ENCODE data around the gene BAHCC1. TPM values are rescaled to one million over a fixed set of nuclear protein-coding genes. Genes with fewer than 3 reads are reported as not detected.

The BAHCC1 gene
- total RNA-seq, 6 donors from 2014 or later = 8.2 to 81.7 (median 21.0) TPM

DNA sequence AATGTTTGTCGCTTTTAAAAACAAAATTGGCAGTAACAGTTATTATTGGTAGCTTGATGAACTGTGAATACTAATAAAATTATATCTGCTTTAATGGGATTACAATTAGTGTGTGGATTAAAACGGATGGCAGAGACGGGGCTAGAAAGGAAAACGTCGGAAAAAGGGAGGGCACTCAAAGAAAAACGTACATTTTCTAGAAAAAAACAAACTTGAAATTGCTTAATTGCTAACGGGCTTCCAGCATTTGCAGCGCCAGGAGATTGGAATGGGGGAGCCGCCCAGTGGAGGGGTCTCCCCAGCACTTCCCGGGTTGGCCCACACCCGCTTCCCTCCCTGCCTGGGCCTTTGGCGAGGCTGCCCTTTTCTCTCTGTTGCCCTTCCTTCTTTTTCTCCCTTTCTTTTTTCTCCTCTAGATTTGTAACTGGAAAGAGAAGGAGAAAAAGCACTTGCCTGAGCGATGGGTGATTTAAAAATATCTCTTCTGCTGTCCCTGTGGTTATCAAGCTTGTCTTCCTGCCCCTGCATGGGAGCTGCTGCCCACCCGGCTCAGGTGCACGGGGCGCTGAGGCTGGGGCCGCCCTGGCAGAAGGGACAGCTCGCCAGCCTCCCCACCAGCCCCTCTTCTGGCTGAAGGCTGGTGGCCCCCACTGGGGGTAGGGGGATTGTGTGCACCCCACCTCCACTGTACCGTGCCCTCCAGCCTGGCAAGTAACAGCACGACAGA, 5.9 kb downstream of the BAHCC1 start:
- Histone ChIP-seq H3K36me3 (no peaks in the 10 kb centered on the region), H3K4me3 (peak overlapping the region in 2 of 4 donors; percentile 82 to 85), H3K4me1 (peaks cover 58 to 89% (median 67%) of the 10 kb centered on the region in 4 donors), H3K27me3 (peaks cover 0 to 4% (median 0%) of the 10 kb centered on the region in 4 donors), H3K9me3 (no peaks in the 10 kb centered on the region), H3K27ac (peak overlapping the region; percentile 93 to 99 (median 96))
- ATAC-seq (ENCODE audit: low FRiP score in 2 of 2) = peak in 1 of 2 donors; percentile 37
- WGBS, 2 donors = 35 to 38% methylated on average over 14 to 20 of the region's 20 CpGs
- TF ChIP-seq EP300 (IDR thresholded peaks at IDR 0.05) (no peak), POLR2A (IDR thresholded peaks at IDR 0.05) (no peak), POLR2AphosphoS5 (IDR thresholded peaks at IDR 0.05) (no peak)
- TF ChIP-seq, protein P1, sequence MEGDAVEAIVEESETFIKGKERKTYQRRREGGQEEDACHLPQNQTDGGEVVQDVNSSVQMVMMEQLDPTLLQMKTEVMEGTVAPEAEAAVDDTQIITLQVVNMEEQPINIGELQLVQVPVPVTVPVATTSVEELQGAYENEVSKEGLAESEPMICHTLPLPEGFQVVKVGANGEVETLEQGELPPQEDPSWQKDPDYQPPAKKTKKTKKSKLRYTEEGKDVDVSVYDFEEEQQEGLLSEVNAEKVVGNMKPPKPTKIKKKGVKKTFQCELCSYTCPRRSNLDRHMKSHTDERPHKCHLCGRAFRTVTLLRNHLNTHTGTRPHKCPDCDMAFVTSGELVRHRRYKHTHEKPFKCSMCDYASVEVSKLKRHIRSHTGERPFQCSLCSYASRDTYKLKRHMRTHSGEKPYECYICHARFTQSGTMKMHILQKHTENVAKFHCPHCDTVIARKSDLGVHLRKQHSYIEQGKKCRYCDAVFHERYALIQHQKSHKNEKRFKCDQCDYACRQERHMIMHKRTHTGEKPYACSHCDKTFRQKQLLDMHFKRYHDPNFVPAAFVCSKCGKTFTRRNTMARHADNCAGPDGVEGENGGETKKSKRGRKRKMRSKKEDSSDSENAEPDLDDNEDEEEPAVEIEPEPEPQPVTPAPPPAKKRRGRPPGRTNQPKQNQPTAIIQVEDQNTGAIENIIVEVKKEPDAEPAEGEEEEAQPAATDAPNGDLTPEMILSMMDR (IDR thresholded peaks at IDR 0.05) = no peak
- peak in 1 of 2 donors; percentile 78 for DNase-seq

DNA sequence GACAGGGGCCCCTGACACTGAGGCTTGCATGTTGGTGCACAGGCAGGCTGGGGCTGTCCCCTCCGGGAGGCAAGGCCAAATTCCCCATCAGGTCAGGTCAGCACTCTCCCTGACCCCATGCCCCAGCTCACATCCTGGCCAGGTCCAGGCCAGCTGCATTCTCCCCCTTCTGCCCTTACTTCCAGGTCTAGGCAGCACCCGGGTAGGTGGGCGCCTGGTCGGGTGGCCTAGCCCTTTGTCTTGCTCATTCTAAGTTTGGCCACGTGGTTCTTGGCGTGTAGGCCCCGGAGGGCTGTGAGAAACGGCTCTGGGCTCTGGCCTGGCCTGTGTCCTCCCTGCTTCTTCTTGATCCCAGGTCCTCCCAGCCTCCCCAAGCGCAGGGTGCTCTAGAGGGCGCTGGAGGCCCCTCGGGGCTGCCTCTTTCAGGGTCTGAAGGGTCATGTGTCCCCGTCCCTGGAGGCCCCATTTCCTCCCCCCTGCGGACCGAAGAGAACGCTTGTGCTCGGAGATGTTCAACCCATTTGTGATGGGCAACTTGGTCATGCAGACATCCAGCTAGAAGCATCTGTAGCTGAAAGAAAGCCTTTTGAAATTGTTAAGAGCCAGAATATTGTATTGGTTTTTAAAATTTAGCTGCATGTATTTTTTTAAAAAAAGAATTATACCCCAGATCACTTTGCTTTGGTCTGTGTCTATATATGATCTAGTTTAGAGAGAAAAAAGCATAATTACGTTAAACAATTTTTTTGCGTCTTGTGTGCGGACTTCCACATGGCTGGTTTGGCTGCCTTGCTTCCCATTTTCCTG, 6.7 kb downstream of the BAHCC1 start:
- DNase-seq = peak in 1 of 2 donors; percentile 77
- ATAC-seq (ENCODE audit: low FRiP score in 2 of 2) = no peak
- Histone ChIP-seq H3K27me3 (no peaks in the 10 kb centered on the region), H3K4me1 (peaks cover 60 to 81% (median 62%) of the 10 kb centered on the region in 4 donors), H3K9me3 (no peaks in the 10 kb centered on the region), H3K4me3 (peak overlapping the region in 1 of 4 donors; percentile 12), H3K36me3 (no peaks in the 10 kb centered on the region), H3K27ac (peak overlapping the region; percentile 93 to 99 (median 96))
- TF ChIP-seq EP300 (IDR thresholded peaks at IDR 0.05) (no peak), POLR2A (IDR thresholded peaks at IDR 0.05) (no peak)
- TF ChIP-seq, protein P1 (IDR thresholded peaks at IDR 0.05) = peak in 3 of 6 experiments; percentile 9 to 29 (median 21)
- 43 to 55% methylated on average over 17 to 18 of the region's 19 CpGs for WGBS, 2 donors

DNA sequence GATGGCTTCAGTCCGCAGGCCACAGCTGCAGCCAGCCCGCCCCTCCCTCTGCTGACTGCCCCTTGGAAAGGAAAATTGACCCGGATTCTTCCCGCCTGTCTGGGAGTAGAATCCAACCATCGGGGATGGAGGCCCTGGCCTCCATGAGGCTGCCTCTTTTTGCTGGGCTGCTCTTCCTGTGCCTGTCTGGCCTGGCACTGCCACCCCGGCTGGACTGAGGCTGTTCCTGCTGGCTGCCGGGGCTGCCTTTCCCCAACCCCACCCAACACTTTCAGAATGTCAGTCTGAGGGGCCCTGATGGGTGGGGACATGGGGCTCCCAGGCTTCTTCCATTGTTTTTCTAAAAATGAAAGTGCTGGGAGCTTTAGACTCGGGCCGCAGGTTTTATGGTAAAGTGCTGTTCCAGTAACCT, 7.3 kb downstream of the BAHCC1 start:
- no peak for TF ChIP-seq POLR2AphosphoS5 (IDR thresholded peaks at IDR 0.05)
- TF ChIP-seq EP300 (IDR thresholded peaks at IDR 0.05) = no peak
- TF ChIP-seq, protein P1 (IDR thresholded peaks at IDR 0.05) = no peak
- no peak for TF ChIP-seq POLR2A (IDR thresholded peaks at IDR 0.05)
- ATAC-seq (ENCODE audit: low FRiP score in 2 of 2) (no peak), DNase-seq (peak in 1 of 2 donors; percentile 60)
- peak overlapping the region; percentile 79 to 99 (median 96) for H3K27ac ChIP-seq
- H3K4me1 ChIP-seq = peaks cover 55 to 78% (median 59%) of the 10 kb centered on the region in 4 donors
- H3K36me3 ChIP-seq = no peaks in the 10 kb centered on the region
- no peaks in the 10 kb centered on the region for H3K27me3 ChIP-seq
- WGBS, 2 donors = 64% methylated on average over 9 of the region's 9 CpGs
- H3K4me3 ChIP-seq = peak overlapping the region in 1 of 4 donors; percentile 12
- H3K9me3 ChIP-seq = no peaks in the 10 kb centered on the region

DNA sequence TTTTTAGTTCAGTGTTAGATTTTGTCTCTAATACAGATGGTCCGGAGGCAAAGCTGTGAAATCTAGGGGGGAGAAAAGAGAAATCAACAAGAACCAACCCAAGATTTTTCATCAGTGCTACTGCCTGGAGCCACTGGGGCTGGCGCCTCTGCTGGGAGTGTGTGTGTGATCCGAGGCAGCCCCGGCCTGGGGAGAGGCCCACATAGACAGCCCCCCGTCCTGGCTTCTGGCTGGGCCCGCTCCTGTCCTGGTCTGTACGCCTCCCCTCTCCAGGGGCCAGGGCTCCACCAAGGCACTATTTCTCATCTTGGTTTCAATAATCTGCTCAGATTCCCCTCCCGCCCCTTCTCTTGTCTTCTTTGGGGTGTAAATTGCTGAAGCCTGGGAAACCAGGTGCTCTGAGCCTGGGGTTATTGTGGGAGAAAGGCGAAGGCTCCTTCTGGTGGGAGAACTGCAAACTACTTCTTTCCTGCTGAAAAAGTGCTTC, 7.8 kb downstream of the BAHCC1 start:
- H3K27me3 ChIP-seq = no peaks in the 10 kb centered on the region
- H3K4me3 ChIP-seq = peak overlapping the region in 1 of 4 donors; percentile 27
- H3K9me3 ChIP-seq = no peaks in the 10 kb centered on the region
- H3K36me3 ChIP-seq = no peaks in the 10 kb centered on the region
- WGBS, 2 donors = 73 to 74% methylated on average over 8 to 9 of the region's 9 CpGs
- peaks cover 50 to 76% (median 54%) of the 10 kb centered on the region in 4 donors for H3K4me1 ChIP-seq
- no peak for TF ChIP-seq POLR2AphosphoS5 (IDR thresholded peaks at IDR 0.05)
- TF ChIP-seq EP300 (IDR thresholded peaks at IDR 0.05) = no peak
- TF ChIP-seq, protein P1 (IDR thresholded peaks at IDR 0.05) = no peak
- TF ChIP-seq POLR2A (IDR thresholded peaks at IDR 0.05) = no peak
- ATAC-seq (ENCODE audit: low FRiP score in 2 of 2) (no peak), DNase-seq (peak in 1 of 2 donors; percentile 53)
- H3K27ac ChIP-seq = peak overlapping the region; percentile 79 to 99 (median 96)
